Stimulated activated CD4-positive, alpha-beta T cell treated with anti-CD3 and anti-CD28 coated beads, Interleukin-1b, Interleukin-23, amount 100 ng/mL, for 48 hours (primary cell): ENCODE measurements around the gene PDPN.
"Not testable (repeated sequence)": the region's sequence is repeated elsewhere in the genome, so short reads cannot be mapped to it uniquely, and the experiment has no call there.

Source experiments
- DNase-seq: peaks from one replicate; pipeline ENCODE4 v3.0.0-alpha.2; 2020

PDPN gene, protein sequence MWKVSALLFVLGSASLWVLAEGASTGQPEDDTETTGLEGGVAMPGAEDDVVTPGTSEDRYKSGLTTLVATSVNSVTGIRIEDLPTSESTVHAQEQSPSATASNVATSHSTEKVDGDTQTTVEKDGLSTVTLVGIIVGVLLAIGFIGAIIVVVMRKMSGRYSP

DNA sequence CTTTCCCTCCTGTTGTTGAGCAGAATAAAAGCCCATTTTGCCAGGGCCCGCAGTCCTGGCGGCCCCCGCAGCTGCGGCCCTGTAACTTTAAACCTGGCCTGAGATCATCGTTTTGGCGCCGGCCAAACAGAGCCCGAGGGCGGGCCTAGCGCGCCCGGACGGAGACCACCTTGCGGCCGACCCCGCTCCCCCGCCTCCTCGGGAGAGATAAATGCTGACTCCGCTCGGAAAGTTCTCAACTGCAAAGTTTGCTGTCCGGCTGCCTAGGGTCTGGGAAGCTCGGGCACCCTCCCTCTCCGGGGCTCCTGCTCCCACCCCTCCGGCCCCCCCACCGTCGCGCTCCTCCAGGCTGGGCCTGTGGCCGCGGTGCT is at the start of gene PDPN:
PDPN (plus strand) TSS at position 238 of the 371 bp plus-strand sequence. CDS start 202 bp downstream, outside the sequence.
- DNase-seq, result no peak

DNA sequence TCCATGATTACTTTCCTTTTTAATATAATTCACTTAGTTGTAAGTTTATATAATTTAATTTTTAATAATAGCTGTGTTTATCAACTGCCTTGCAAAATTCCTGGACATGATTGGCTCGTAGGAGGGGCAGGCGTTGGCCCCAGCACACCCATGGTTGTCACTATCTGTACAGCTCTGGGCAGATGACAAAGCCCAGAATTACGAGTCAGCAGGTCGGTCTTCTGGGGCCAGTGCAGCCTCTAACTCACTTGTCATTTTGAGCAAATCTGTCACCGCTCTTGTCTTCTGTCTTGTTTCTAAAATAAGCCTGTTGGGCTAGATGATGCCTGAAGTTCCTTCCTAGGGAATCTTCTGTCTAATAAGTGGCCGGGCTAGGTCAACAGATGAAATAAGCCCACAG is 48.4 kb upstream of the PDPN start:
- no peak for DNase-seq

DNA sequence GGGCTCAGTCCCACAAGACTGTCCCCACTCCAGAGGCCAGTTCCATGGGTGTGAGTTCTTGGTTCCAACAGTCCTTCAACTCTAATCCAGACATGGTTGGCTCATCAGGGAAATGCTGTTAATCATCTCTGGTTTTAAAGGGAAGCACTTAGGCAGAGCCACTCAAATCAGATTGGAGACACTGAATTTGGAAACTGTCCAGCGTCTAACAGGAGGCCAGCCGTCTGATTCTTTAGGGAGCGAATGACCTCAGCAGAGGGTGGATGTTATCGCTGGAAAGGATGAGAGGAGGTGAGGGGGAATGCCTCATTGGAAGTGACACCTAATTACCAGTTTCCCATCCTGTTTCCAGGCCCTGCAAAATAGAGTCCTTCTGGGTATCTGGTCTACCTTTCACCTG is 47.1 kb upstream of the PDPN start:
- no peak for DNase-seq

DNA sequence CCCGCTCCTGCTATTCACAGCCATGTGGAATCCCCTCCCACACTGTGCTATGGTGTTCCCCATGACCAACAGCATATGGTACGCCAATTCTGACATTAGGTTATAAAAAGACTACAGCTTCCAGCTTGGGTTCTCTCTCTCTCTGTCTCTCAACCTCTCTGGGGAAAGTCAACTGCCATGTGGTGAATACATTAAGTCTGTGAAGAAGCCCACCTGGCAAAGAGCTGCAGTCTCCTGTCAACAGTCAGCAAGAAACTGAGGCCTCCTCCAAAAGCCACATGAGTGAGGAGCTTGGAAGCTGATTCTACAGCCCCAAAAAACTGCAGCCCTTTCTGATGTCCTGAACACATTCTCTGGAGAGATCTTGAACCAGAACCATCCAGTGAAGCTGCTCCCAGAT is 44.8 kb upstream of the PDPN start:
- DNase-seq, result no peak

DNA sequence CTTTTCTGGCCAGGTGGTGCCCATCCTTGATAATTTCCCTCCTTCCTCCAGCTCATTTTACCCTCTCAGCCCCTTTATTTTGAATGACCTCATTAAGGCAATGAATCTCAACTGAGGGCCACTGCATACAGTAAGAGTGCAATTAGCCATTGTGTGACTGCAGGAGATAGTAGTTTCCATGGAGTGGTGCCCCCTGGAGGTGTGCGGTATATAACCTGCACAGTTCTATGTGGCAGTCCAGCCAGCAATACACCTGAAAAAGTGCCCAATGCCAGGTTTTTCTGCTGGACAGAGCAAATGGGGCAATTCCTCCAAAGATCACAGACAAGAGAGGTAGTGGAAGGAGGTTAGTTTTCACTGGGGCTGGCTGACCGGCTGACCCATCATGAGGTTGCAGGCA is 43.9 kb upstream of the PDPN start:
- DNase-seq, result no peak

DNA sequence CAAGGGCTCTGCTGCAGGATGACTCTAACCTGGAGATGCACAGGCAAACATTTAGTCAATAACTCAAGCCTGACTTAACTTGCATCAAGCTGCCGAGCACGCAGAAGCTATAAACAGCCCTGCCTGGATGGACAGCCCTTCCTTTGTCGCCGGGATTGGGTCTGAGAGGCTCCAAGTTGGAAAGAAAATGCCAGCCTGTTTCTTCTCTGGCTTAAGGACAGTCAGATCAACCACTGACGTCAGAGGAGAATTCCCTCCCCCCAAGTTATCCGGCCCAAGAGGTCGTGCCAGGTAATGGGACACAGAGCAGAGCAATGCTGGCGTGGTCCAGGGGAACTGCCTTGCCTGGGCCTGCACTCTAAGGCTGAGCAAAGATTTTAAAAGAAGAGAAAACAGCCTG is 42.8 kb upstream of the PDPN start:
- DNase-seq, result no peak

DNA sequence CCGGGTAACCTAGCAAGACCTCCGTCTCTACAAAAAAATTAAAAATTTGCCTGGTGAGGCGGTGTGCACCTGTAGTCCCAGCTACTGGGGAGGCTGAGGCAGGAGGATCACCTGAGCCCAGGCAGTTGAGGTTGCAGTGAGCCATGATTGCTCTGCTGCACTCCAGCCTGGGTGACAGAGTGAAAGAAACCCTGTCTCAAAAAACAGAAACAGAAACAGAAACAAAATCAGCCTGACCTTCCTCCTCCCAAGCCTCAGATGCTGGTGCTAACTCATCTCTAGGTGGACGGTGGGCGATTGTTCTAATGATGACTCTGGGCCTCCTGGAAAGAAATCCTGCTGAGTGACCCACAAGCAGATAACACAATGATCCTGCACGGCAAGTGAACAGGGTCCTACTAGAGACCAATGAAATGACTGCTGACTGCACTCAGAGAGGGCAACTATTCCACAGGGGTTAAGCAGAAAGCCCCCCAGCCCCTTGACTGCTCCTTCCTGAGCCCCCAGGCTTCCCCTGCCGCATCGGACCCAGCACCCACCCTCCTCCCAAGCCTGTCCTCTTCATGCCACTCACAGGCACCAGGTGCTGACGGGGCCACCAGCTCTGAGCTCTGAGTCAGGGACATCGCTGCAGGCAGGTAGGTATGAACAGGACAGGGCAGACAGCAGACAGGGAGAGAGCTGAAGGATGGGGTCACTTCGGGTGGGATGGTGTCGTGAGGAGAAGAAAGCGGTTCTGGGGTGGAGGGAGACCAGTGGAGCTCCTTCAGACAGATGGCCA is 42.0 kb upstream of the PDPN start:
- no peak for DNase-seq

DNA sequence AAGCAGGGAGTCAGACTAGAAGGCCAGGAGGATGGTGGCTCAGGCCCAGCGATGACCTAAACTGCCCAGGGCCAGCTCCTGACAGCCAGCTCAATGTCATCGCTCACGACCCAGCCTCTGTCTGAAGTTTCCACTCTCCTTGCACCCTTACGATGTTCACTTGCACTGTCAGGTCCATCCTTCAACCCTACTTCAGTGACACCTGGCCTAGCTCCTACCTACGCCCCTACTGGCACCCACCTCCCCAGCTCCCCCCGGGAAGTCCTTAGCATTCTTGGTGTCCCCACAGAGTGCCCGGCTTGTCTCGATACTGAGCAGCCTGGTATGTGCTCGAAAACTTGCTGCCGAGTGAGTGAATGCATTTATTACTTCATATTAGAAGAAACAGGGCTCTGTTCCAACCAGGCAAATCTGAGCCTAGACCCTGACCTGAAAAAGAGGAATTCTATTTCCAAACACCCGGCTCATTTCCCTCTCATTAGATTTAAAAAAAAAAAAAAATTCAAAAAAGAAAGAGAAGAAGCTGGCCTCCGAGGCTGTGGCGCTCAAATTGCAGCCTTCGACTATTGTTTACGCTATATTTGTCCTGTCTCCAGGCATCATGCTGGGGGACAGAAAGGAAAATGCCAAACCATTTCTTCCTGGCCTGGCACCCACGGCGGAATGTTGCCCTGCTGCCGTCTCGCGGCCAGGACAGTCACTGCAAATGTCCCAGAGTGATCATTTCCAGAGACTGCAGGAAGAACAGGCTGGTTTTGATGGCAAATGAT is 40.0 kb upstream of the PDPN start:
- DNase-seq, result no peak

DNA sequence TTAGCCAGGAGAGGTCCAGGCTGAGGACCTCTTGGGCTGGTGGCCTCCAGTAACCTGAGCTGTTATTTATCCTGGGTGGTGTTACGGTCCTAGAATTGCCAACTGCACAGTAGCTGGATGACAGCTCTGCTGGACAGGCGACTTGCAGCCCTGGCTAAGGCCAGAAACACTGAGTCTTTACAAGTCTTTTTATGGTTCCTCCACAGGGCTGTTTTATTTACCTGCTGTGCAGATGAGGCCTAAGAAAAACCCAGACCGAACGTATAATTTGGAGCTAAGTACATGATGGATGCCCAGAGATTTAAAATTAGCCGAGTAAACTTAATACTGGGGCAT is 39.4 kb upstream of the PDPN start:
- DNase-seq, result no peak

DNA sequence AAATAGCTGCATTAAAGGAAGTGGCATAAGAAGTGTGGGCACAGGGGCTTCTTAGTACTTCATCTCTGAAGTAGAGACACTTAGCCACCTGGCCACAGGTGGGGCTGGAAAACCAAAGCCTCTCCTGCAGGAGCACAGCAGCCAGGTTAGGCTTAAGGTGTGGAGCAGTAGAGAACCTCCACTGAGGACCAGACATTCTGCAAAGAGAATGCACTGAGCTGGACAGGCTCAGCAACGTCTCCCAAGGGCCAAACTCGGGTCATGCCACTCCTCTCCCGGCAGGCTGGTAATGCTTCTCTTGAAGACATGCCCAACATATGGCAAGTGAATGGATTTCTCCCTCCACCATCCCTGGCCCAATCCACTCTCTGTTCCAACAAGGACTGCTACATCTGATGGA is 36.8 kb upstream of the PDPN start:
- DNase-seq, result no peak

DNA sequence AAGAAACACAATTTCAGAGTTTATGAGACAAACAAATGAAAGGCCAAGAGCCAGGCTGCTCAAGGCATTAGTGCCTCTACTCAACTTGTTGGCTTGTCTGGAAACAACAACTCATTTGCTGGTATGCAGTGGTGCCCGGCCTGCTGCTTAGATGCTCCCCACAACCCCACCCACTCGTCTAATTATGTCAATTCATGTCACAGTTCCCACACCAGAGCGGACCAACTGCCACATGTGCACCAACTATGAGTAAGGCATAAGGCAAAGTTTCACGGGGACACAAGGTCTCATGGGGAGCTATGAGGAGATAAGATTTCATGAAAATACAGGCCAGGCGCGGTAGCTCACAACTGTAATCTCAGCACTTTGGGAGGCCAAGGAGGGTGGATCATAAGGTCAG is 35.4 kb upstream of the PDPN start:
- no peak for DNase-seq

DNA sequence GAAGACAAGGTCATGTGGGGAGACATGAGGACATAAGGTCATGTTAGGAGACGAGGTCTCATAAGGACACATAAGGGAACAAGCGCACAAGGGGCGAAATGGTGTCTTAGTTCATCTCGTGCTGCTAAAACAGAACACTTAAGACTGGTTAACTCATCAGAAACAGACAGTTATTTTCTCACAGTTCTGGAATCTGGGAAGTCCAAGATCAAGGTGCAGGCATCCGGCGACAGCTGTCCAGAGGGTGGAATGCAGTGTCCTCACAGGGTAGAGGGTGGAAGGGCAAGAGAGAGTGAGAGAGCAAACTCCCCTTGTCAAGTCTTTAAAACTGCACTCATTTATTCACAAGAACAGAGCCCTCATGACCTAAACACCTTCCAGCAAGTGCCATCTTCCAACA is 34.6 kb upstream of the PDPN start:
- no peak for DNase-seq

DNA sequence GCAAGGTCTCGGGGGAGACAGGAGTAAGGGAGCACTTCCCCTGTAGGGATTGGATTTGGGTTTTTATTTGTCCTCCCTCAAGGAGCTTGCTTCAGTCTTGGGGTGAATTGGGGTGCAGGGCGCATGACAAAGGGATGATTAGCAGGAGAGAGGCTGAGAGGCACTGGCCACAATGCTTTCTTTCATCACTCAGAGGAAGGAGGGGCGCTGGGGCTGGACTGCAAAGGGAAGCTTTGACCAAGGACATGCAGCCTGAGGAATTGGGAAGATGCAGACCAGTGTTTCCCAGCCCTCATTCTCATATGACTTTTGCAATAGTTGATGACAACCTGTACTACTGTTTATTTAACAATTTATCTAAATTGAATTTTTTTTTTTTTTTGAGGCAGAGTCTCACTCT is 34.1 kb upstream of the PDPN start:
- no peak for DNase-seq

DNA sequence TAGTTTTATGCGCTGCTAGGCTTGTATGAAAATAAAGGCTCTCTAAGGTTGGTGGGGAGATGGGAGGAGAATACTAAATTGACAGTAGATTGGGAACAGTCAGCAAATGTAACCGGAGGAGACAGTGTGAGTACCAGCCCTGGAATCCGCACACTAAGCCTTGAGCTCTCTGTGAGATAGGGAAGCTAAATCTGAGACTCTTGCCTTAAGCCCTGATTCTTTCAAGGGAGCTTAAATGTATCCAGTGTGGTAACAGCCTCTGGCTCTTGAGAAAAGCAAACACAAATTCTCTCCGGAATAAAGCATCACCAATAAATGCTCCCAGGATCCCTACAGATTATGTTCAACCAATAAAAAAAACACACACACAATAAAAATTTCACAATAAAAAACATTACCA is 33.0 kb upstream of the PDPN start:
- DNase-seq, result no peak

DNA sequence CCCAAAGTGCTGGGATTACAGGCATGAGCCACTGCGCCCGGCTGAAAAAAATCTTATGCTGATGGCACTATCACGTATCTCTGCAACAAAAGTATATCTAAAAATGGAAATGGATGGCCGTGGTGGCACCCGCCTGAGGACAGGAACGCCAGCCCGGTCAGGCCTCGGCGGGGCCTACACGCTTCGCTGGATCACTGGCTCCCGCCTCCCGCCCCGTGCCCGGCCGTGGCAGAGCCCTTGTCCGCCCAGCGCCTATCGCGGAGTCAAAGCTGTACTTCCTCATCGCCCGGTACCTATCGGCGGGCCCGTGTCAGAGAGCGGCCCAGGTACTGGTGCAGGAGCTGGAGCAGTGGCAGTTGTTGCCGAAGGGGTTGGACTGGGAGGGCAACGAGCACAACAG is 28.8 kb upstream of the PDPN start:
- no peak for DNase-seq

DNA sequence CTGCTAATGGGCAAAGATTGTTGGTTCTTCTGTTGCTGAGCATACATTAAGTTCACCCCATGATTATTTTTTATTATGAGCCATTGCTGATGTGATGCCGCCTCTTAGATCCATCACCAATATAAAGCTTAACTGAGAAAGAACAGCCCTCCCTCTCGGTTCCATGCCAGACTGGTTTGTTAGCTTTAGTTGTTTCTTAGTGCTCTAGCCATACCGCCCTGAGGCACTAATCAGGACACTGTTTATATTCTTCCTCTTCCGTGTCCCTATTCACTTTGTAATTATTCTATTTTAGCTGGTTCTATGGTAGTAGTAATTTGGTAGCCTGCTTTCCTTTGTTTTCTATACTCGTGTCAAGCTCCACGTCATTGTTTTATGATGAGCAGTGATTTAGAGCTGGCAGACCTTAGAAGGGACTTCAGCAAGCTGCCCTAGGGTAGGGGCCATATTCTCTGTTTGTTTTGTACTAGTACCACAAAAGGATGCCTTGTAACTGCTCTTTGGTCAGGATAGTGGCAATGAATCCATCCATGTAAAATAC is 27.3 kb upstream of the PDPN start:
- DNase-seq, result no peak

DNA sequence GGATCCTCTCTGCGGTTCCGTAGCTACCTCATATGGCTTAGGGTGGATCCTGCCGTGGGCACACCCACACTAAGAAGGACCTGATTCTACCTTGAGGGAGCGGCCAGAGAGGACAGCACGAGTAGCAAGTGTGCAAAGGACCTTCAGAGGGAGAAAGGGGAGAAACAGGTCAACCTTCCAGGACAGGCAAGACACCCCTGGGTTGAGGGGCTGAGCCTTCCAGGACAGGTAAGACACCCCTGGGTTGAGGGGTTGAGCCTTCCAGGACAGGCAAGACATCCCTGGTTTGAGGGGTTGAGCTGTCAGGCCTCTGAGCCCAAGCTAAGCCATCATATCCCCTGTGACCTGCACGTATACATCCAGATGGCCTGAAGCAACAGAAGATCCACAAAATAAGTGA is 23.1 kb upstream of the PDPN start:
- no peak for DNase-seq

DNA sequence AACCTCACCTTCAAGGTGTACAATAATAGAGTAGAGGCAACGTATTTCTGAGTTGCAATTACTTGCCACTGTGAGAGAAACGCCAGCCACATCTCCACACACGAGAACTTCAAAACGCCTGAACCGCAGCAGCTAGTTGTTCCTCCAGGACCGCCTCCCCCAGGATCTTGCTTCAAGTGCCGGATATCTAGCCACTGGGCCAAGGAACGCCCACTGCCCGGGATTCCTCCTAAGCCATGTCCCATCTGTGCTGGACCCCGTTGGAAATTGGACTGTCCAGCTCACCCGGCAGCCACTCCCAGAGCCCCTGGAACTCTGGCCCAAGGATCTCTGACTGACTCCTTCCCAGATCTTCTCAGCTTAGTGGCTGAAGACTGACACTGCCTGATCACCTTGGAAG is 20.7 kb upstream of the PDPN start:
- not testable (repeated sequence) for DNase-seq

DNA sequence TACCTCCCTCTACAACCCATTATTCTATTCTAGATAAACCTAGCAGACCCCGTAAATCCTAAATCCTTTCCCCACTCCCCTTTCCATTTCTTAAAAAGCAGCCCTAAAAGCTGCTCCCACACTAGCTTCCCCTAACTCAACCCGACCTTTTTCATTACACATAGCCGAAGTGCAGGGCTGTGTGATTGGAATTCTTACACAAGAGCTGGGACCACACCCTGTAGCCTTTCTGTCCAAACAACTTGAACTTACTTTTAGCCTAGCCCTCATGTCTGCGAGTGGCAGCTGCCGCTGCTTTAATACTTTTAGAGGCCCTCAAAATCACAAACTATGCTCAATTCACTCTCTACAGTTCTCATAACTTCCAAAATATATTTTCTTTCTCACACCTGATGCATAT is 19.6 kb upstream of the PDPN start:
- no peak for DNase-seq

DNA sequence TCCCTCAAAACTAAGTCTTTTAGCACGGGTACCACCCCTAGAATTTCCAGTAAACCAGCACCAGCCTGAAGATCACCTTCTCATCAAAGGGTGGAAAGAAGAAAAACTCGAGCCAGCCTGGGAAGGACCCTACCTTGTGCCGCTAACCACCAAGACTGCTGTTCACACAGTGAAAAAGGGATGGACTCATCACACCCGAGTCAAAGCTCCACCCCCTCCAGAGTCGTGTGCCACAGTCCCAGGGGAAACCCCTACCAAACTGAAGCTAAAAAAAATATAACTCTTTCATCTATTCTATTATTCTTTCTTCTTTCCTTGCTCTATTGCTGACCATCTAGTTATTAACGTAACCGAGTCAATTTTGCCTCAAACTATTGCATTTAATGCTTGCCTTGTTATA is 13.2 kb upstream of the PDPN start:
- not testable (repeated sequence) for DNase-seq

DNA sequence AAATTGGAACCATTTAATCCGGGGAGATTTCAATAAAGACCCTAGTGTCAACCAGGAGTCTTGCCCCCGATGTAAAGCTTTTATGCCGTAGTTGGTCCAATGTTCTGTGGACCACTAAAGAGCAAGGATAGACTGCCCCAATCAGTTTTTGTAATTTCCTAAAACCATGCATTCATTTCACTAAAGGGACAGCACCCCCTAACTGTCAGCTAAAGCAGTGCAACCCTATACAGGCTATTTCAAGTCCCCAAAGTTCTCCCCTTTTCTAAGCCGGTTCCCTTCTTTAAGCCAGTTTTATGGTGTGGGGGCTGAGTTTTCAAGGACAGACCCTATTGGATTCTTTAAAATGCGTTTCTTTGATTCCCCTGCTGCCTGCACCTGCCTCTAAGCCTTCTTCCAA is 12.7 kb upstream of the PDPN start:
- DNase-seq, result no peak

DNA sequence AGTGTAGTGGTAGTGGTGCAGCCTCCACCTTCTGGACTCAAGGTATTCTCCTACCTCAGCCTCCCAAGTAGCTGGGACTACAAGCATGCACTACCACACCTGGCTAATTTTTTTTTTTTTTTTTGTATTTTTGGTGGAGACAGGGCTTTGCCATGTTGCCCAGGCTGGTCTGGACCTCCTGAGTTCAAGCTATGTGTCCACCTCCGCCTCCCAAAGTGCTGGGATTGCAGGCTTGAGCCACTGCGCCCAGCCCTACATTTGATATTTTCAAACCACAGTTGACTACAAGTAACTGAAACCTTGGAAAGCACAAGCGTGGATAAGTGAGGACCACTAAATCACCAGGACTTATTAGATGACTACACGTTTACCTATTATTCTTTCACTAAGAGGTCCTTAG is 10.0 kb upstream of the PDPN start:
- DNase-seq, result no peak

DNA sequence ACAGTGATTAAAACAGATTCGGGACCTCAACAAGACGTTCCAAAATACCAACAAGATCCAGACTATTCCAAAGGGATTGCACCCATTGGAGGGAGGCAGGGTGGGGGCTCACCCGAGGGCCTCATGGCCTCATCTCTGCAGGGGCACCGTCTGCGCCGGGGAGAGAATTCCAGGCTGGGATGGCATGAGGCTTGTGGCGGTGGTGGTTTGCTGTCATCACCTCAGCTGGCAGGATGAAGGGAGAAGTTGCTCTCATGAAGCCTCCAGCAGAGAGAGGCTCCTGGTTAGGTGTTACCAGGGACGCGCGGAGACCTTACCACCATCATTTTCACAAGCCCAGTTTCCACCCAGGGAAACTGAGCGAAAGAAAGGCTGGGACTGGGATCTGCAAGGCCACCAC is 6.7 kb upstream of the PDPN start:
- DNase-seq, result no peak

DNA sequence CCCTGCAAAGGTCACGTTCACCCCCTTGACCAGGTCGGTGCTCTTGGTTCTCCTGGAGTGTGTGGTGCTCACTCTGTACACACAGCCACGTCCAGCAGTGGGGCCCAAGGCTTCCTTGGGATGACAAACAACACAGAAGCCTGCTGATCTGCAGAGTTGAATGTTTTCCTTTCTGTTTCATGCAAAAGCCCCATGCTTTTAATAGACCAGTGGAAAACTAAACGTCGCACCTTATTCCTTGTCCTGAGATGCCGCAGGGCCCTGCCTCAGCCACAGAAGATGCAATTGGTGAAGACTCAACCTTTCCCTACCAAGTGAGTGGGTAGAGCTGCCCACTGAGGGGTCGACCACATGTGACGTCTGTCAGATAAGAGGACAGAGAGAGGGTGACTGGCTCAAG is 5.8 kb upstream of the PDPN start:
- no peak for DNase-seq
